RPMI7951 (cell line): ENCODE results near the gene RASA4B. TPM values are rescaled to one million over a fixed set of nuclear protein-coding genes. Genes with fewer than 3 reads are reported as not detected.
A peak's percentile ranks its signal among the peaks of the same experiment; 100 is the strongest.
"Not testable (repeated sequence)": the region's sequence is repeated elsewhere in the genome, so short reads cannot be mapped to it uniquely, and the experiment has no call there.

Experiments
- DNase-seq: peaks from one replicate; pipeline ENCODE4 v3.0.0-alpha.2; 2012; ENCODE audit warnings: low read depth
- total RNA-seq: library from RNA; depleted of rRNA; stranded (reverse); fragments of >200 nt; shearing (Covaris generic); gene quantifications from 2 replicates; pipeline ENCODE4 v1.2.3, GENCODE V29; 2014; rRNA removed

Gene RASA4B
- 0.36 and 1.4 TPM in 2 replicates for total RNA-seq

DNA sequence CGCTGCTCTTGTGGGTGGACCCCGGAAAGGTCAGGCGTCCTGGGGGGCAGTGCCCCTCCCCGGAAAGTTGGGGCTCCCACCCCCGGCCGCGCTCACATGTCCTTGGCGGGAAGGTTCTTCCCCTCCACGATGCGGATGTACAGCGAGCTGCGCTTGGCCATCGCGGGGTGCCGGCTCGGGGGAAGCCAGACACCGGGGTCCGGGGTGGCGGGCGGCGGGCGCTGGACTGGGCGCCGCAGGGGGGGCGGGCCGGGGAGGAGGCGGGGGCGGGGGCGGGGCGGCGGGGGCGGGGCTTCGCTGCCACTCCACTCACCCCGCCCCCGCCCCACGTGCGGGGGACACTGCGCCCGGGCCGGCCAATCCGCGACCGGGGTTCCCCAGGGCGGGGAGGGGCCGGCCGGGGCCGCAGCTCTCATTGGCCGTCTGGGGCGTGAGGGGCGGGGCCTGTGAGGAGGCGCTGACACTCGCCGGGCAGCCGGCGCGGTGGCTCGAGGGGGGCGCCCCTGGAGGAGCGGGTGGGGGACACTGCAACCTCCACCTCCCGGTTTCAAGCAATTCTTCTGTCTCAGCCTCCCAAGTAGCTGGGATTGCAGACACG, at the start of gene RASA4B:
Gene RASA4B (minus strand): TSS at position 228 of the 598 bp plus-strand sequence. CDS start 67 bp downstream, at position 161.
- DNase-seq = not testable (repeated sequence)

DNA sequence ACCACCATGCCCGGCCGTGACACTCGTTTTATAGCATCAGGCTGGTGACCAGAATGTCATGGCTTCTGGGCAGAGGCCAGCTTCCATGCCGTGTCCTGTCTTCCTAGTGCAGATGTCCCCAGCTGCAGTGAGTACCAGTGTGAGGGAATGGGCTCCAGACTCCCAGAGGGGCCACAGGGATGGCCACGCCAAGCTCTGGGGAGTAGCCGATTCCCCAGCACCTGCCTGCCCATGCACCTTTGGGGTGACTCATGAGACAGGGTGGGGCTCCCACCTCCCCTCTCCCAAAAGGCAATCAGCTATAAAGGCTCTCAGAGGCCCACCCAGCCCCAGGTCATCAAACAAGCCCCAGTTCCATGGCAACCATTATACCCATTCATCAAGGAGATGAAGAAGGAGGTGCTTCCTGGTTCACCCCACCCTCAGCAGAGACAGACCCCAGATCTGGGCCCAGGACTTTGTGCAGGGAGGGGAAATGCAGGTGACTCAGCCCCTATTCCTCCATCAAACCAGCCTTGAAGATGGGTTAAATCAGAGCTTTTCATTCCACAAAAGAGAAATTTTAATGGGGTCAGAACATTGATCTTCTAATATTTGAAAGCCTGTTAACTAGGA, 33.3 kb upstream of the RASA4B start, which contains the start of gene SPDYE2:
Gene SPDYE2 (plus strand): TSS at position 419 of the 615 bp plus-strand sequence. CDS start 2,030 bp downstream, outside the sequence.
- DNase-seq = not testable (repeated sequence)

DNA sequence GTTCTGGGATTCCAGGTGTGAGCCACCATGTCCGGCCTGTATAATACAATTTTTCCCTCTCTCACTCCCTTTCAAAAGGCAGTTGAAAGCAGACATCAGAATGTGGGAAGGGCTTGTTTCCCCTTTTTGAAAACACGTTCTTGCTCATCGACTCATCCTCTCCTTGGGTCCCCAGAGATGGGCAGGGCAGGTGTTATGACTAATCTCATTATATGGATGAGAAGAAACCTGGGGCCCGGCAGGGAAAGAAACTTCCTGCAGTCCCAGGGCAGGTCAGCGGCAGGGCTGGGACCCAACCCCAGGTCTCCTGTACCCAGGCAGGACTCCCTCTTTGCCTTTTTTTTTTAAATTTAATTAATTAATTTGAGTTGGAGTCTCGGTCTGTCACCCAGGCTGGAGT, 28.8 kb upstream of the RASA4B start:
- DNase-seq = not testable (repeated sequence)

DNA sequence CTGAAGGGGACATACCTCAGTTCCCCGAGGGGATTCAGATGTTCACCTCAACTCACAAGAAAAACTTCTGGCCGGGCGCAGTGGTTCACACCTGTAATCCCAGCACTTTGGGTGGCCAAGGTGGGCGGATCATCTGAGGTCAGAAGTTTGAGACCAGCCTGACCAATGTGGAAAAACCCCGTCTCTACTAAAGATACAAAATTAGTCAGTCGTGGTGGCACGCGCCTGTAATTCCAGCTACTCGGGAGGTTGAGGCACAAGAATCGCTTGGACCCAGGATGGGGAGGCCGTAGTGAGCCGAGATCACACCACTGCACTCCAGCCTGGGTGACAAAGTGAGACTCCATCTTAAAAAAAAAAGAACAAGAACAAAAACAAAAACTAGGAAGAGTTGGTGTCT, 27.7 kb upstream of the RASA4B start:
- not testable (repeated sequence) for DNase-seq

DNA sequence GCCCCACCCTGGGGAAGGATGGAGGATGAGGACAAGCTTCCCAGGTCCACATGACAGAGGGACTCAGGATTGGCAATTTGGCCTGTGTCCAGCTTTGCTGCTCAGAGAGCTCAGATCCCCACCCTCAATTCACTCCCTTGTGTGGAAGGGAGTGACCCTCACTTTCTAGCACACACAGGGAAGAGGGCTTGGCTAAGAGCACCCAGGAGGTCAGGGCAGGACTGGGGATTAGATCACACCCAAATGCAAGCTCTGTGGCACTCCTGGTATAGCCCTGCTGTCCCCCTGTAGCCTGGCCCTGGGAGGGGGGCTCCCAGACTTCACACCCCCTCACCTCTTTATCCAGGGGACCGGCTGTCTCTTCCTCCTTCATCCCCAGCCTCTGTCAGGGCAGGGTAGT, 26.8 kb upstream of the RASA4B start:
- DNase-seq = not testable (repeated sequence)

DNA sequence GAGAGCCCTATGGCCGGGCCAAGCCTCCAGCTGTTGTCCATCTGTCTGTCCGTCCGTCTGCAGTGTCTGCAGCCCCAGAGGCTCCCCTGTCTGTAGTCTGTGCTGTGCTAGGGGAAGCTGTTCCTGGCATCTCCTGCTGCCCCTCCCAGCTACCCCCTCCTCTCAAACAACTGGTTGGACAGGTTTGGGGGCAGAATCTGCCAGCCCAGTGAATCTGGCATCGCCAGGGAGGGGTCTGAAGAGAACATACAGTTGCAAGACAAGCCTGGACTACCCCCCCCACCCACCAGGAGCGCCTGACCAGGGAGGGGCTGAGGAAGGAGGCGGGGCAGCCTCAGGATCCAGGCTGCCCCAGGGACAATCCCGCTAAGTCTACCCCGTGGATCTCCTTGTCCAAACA, 26.0 kb upstream of the RASA4B start, which contains the start of gene UPK3BL2:
Gene UPK3BL2 (minus strand): TSS at position 101 of the 400 bp plus-strand sequence. CDS start 60 bp downstream, at position 41.
- not testable (repeated sequence) for DNase-seq

DNA sequence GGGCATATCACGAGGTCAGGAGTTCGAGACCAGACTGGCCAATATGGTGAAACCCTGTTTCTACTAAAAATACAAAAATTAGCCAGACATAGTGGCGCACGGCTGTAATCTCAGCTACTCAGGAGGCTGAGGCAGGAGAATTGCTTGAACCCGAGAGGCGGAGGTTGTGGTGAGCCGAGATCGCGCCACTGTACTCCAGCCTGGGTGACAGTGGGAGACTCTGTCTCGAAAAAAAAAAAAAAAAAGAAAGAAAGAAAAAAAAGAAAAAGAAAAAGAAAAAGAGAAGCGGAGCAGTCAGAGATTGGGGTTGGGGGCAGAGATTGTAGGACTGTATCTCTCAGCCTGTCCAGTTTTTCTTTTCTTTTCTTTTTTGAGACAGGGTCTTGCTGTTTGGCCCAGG, 25.2 kb upstream of the RASA4B start:
- DNase-seq = not testable (repeated sequence)

DNA sequence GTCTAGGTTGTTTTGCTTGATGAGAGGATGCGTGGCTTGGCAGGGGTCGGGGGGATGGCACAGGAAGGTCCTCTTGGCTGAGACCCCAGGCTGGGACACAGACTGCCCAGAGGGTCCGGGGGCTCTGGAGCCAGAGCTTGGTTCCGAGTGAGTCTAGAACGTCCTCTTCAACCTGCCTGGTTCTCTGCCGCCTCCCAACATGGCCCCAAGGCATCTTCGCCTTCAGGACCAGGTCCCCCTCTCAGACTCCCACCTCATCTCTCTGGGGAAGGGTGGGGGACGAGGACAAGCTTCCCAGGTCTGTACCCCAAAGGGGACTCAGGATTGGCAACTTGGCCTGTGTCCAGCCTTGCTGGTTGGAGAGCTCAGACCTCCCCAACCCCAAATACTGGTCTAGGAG, 24.5 kb upstream of the RASA4B start:
- not testable (repeated sequence) for DNase-seq

DNA sequence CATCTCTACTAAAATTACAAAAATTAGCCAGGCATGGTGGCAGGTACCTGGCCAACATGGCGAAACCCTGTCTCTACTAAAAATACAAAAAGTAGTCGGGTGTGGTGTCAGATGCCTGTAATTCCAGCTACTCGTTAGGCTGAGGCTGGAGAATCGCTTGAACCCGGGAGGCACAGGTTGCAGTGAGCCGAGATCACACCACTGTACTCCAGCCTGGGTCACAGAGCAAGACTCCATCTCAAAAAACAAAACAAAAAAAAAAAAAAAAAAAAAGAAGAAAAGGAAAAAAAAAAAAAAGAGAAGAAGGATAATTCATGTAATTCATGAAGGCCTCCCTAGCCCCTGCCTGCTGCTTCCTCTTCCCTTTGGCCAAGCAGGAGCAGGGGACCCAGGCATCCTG, 23.0 kb upstream of the RASA4B start:
- not testable (repeated sequence) for DNase-seq

DNA sequence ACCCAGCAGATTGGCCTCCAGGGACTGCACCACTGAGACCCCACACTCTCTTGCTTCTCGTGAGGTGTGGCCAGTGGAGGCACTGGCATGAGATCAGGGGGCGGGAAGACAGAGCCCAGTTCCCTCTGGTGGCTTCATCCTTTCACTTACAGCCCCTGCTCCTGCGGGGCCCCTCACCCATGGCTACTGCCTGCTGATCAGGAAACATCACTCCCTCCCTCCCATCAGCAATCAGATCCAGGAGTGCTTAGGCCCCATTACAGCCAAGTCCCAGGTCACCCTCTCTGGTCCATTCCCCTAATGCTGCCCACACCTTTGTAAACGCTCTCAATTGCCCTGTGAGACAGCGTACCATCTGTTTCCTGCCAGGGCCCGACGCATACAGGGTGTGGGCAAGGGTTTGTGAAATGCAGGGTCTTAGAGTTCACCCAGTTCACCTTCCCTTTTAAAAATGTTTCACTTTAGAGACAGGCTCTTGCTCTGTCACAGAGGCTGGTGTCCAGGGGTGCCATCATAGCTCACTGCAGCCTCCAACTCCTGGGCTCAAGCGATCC, 17.6 kb upstream of the RASA4B start:
- not testable (repeated sequence) for DNase-seq

DNA sequence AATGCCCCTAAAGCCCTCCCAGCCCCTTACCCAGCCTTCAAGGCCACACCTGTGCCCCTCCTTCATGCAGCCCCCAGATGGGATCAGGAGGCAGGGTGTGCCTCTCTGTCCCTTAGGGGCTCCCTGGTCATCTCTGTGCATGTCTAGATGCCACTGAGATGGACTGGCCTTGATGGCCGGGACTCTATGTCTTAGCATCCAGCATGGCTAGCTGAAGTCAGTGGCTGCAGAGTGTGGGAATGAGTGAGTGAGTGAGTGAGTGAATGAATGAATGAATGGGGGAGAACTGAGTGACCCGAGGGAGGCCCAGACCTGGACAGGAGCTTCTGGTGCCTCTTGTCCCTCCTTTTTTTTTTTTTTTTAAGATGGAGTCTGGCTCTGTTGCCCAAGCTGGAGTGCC, 14.6 kb upstream of the RASA4B start:
- DNase-seq = not testable (repeated sequence)

DNA sequence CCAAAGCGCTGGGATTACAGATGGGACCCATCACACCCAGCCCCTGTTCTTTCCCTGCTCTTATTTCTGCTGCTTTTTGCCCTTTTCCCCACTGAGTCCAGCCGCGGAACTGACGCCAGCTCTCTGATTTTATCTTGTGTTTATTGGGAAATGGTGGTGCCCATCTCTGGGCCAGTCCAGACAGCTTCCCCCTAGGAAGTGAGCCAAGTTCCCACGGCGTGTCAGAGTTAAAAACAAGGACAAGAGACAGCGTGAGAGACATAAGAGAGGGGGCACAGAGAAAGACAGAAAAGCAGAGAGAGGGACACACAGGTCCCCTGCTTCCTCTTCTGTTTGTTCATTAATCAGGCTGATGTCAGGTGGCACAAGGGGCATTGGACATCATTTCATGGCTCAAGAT, 14.0 kb upstream of the RASA4B start:
- DNase-seq = not testable (repeated sequence)

DNA sequence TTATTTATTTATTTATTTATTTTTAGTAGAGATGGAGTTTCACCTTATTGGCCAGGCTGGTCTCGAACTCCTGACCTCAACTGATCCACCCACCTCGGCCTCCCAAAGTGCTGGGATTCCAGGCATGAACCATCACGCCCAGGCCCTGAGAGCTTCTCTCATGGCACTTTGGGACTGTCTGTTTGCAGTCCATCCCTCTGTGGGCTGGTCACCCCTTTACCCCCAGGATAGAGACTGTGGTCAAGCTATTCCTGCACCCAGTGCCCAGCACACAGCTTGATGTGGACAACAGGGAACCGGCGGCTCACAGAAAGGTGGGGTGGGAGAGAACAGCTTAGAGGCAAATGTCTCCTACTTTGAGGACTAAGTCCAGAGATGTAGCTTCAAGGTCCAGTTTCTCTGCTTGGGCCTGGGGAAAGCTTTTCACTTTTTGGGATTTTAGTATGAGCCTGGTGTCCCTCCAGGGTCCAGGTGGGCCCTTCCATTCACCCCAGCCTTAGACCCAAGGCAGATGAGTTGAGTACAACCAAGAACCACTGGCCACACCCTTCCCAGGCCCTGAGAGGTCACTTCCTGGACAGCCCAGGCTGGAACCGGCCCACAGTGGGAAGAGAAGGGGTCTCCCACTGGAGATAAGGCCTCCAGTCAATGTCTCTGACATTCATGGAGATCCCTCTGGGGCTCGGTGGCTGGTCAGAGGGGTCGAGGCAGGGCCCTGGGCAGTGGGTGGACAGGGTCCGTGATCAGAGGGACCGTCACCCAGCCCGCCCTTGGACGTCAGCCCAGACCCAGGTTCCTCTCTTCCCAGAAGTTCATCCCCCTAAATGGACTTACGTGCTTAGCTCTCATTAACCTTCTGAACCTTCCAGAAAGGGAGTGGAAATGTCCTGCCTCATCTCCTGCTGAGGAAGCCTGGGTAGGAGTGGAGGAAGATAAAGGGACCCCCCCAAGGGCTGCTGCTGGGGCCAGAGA, 10.5 kb upstream of the RASA4B start:
- DNase-seq = not testable (repeated sequence)

DNA sequence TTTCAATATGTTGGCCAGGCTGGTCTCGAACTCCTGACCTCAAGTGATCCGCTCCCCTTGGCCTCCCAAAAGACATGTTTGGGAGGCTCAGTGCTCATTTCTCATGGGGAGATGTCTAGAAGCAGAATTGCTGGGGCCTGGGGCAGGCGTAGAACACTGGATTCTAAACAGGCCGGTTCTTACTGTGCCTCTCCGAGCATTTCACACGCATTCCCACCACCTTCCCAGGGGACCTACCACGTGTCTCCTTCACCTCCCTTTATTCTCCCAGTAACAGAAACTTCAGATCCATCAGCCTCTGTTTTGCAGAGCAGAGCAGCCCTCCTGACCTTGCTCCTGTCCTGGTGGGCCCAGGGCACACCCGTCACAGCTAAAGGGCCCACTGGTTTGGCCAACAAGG, 9.6 kb upstream of the RASA4B start:
- not testable (repeated sequence) for DNase-seq

DNA sequence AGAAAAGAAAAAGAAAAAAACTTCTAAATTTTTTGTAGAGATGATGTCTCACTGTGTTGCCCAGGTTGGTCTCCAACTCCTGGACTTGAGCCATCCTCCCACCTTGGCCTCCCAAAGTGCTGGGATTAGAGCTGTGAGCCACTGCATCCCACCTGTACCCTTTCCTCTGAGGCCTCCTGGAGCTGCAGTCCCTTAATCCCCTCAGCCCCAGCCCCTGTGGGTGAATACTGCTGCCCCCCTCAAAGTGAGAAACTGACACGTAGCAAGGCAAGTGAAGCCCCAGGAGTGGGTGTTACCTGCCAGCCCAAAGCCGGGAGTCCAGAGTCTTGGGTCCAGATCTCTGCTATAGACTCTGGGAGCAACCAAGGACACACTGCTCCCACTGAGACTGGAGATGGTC, 7.2 kb upstream of the RASA4B start:
- not testable (repeated sequence) for DNase-seq

DNA sequence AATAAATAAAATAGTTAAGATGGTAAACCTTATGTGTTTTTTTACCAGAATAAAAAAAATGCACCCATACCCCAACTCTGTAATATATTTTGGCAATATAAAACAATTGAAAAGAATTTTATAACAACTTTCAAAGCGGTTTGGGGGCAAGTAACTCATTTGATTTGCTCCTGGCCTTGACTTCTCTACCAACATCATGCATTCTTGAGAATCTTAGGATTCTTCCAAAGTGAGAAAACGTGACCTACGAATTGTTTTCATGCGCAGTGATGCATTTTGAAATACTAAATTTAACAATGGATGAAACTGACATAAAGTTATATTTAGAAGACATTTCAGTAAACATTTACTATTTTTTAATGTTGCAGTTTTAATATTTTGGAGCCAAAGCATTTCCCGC, 3.2 kb upstream of the RASA4B start:
- DNase-seq = not testable (repeated sequence)

DNA sequence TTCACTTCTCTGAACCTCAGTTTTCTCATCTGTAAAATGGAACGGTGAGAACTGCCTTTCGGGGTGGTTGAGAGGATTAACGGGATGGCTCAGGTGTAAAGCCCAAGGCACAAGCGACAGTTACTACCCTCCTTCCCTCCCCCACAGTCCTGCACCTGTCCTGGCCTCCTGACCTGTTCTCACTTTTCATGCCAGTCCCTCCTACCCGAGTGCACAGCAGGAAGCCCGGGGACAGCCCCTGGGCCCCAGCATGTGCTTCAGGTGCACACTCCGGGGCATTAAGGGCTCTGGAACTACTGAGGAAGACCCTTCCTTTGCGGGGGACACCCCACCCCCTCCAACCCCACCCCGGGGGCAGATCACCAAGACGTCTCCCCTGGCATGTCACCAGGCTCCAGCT, 626 bp downstream of the RASA4B start:
- not testable (repeated sequence) for DNase-seq

DNA sequence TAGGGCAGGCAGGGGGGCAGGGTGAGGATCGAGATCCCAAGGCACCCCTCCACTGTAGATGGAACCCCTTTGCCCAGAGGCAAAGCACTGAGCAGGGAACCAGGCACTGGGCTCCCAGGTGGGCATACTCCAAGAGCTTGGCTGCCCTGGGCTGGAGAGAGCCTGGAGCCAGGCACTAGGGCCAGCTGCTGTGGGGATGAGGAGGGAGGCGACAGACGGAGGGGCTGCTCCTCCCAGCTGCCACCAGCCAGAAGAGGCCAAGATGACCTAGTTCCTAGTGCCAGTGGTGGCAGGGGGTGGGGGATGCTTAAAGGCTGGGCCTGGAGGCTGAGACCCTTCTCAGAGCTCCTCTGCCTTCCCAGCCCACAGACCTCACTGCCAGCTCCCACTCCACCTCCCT, 1.7 kb downstream of the RASA4B start:
- not testable (repeated sequence) for DNase-seq

DNA sequence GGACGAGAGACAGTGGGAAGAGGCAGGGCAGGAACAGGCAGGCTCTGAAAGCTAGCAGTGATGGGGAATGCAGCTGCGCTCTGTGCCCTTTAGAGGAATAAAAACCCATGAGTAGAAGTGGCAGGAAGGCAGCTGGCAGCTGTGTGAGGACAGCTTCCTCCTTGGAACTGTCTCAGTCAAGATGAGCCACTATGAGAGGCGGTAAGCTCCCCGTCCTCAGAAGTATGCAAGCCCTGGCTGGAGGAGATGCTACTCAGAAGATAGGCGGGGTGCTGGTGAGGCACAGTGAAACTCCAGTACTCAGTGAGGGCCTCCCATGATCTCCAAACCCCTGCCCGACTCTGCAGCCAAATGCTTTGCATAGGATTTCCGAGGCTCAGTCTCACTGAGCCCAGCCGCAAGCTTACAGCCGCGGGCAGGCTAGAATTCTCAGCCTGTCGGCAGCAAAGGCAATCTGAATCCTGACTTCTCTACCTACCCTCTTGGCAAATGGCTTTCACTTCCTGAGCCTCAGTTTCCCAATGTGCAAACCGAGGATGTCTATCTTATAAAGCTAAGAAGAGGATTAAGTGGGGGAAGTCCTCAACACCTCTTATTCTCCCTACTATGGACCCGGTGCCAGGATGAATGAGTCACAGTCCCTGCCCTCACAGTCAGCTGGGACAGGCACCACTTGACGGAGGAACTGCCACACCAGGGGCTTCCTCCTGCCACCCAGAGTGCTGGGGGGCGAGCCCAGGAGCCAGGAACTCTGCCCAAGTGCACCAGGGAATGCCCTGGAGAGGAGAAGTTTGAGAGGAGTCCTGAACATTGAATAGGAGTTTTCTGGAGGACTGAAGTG, 2.5 kb downstream of the RASA4B start:
- DNase-seq = not testable (repeated sequence)

DNA sequence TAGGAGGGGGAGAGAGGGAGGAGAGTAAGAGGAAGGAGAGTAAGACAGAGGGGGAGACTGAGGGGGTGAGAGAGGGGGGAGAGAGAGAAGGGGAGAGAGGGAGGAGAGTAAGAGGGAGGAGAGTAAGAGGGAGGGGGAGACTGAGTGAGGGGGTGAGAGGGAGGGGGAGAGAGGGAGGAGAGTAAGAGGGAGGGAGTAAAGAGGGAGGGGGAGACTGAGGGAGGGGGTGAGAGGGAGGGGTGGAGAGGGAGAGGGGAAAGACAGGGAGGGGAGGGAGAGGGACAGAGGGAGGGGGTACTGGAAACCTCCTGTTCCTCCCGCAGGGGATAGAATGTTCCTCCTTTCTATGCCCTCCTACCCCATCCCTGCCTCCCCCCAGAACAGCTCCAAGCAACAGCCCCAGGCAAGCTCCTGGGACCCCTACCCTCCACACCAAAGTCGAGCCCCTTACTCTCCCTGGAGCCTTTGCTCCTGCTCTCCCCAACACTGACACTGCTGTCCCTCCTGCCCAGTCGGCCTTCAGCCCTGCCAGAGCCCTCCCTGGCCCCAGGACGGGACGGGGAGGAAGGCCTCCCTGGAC, 4.8 kb downstream of the RASA4B start:
- peak; percentile 52 for DNase-seq
